Transverse colon (tissue), 4 donors: ENCODE data around the gene EVI5.

Source experiments
- EP300 ChIP-seq: sonication (generic); formaldehyde crosslinking; IDR thresholded peaks from one replicate; pipeline ENCODE4 v1.6.1; 2017; ENCODE audit warnings: antibody characterized with exemption, low read depth
- POLR2A ChIP-seq: fragments of 450-650 bp; IDR thresholded peaks from one replicate; pipeline ENCODE4 v1.6.1; 2016; ENCODE audit warnings: antibody characterized with exemption, mild to moderate bottlenecking, moderate library complexity
- POLR2AphosphoS5 ChIP-seq, 3 donors: sonication (generic); formaldehyde crosslinking; IDR thresholded peaks; one replicate each; pipeline ENCODE4 v1.6.1; 2016; ENCODE audit warnings: antibody characterized with exemption in 3 of 3
- TF ChIP-seq, protein P1 (sequence below), 5 experiments: fragments of 200-600 bp in 3 of 5; fragments of 450-650 bp in 2 of 5; sonication (generic) in 3 of 5; IDR thresholded peaks; 1 replicate in 2 of 5; 2 replicates in 3 of 5; pipeline ENCODE4 v1.5.1; 2016 to 2017; ENCODE audit warnings: antibody characterized with exemption in 5 of 5, inconsistent platforms in 3 of 5, mild to moderate bottlenecking in 2 of 5, moderate library complexity in 1 of 5

DNA sequence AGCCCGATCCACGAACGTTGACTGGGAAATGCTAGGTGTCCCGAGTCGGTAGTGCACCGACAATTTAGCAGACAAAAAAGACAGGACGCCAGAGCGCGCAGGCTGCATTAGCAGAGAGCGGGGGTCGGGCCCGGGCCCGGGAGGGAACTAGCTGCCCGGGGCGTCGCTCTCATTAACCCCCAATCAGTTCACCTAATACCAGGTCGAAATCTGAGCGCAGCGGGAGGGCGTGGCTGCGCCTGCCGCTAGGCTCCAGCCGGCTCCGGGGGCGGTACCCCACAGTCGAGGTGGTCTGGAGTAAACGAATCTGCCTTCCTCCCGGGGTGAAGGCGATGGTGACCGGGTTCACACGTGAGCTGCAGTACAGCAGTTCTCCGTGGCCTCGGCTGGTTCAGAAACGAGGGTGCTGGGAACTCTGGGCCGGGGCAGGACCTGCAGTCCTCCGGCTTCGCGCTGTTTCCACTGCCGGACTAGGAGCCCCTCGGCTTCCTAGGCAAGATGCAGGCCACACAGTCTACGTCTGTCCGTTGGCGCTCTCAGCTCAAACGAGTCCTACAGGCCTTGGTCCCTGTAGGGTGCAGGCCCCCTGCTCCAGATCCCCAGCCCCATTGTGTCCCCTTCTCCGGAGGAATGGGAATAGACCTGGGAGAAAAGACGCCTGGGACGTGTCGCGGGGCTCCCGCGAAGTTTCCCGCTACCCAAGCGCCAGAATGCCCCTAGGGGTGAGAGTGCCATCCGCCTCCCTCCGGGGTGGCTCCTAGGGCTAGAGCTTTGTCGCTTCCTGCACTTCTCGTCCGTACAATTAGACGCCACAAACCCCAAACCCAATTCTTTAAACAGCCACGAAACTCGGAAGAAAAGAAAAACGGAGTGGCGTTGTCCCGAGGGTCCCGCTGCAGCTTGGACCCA, 300.2 kb downstream of the EVI5 start:
- TF ChIP-seq, protein P1, sequence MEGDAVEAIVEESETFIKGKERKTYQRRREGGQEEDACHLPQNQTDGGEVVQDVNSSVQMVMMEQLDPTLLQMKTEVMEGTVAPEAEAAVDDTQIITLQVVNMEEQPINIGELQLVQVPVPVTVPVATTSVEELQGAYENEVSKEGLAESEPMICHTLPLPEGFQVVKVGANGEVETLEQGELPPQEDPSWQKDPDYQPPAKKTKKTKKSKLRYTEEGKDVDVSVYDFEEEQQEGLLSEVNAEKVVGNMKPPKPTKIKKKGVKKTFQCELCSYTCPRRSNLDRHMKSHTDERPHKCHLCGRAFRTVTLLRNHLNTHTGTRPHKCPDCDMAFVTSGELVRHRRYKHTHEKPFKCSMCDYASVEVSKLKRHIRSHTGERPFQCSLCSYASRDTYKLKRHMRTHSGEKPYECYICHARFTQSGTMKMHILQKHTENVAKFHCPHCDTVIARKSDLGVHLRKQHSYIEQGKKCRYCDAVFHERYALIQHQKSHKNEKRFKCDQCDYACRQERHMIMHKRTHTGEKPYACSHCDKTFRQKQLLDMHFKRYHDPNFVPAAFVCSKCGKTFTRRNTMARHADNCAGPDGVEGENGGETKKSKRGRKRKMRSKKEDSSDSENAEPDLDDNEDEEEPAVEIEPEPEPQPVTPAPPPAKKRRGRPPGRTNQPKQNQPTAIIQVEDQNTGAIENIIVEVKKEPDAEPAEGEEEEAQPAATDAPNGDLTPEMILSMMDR (IDR thresholded peaks at IDR 0.05): no peak
- TF ChIP-seq POLR2A (no peak), POLR2AphosphoS5 (IDR thresholded peaks at IDR 0.05) (peak in 1 of 3 donors; percentile 58), EP300 (no peak)
